GM23338 (cell line): Measurements from ENCODE around the gene SPATS2.

Source experiments
- CTCF ChIP-seq, 2 experiments: fragments of 200-600 bp in 1 of 2; sonication (generic) in 1 of 2; conservative IDR thresholded peaks; 2 replicates each; pipeline versions ENCODE4 v1.5.1 to v1.6.1; 2016 to 2017; ENCODE audit warnings: antibody characterized with exemption in 2 of 2, low read depth in 2 of 2, mild to moderate bottlenecking in 2 of 2, moderate library complexity in 1 of 2
- ETS1 ChIP-seq: IDR thresholded peaks from 2 replicates; pipeline ENCODE4 v1.6.1; 2016; ENCODE audit warnings: antibody characterized with exemption

- TF ChIP-seq CTCF (conservative IDR thresholded peaks at IDR 0.05; ENCODE audit: low read depth in 2 of 2) (peak in 1 of 2 experiments; percentile 76), ETS1 (no peak)
Observed at GRCh38 chr12:49357103-49357678, 10.1 kb upstream of the SPATS2 start.
